GM15510 (cell line): Measurements from ENCODE around the gene MAL.

Source experiments
- POLR2A ChIP-seq: IDR thresholded peaks from 3 replicates; pipeline ENCODE4 v1.6.1; 2011; ENCODE audit warnings: borderline replicate concordance; ENCODE audit not compliant: insufficient read length; ENCODE audit errors: extremely low read depth

MAL gene

GRCh38 chr2:94994063-94994913 lies 31.2 kb upstream of the MAL start:
- TF ChIP-seq POLR2A = no peak

GRCh38 chr2:94994914-94995552 lies 30.5 kb upstream of the MAL start:
- no peak for TF ChIP-seq POLR2A

- TF ChIP-seq POLR2A = no peak
These were observed 29.8 kb upstream of the MAL start for GRCh38 chr2:94995553-94996304.

DNA sequence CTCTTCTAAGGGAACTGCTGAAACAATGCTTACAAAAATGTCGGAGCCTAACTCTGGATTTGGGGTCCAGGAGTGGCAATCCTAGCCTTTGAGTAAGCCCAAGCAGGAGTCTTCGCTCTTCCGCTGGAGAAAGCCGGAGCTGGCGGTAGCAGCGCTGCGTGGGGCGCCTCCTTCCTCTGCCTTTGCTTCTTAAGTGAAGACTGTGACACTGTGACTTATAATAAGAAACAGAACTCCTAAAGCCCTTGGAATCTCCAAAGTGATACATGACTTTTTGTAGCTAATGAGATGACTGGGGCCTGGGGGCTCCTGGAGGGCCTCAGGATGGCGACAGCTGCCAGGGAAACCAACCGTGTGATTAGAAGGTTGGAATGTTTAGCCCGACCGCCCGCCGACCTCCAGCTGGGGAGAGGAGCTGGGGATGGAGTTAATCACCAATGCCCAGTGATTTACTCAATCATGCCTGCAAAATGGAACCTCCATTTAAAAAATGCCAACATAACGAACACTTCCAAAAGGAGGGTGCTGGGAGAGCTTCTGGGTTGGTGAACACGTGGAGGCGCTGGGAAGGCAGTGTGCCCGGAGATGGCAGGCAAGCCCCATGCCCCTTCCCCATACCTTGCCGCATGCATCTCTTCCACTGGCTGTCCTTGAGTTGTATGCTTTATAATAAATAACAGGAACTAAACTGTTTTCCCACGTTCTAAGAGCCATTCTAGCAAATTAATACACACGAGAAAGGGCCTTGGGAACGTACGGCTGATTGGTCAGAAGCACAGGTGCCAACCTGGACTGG lies 29.0 kb upstream of the MAL start:
- no peak for TF ChIP-seq POLR2A

DNA sequence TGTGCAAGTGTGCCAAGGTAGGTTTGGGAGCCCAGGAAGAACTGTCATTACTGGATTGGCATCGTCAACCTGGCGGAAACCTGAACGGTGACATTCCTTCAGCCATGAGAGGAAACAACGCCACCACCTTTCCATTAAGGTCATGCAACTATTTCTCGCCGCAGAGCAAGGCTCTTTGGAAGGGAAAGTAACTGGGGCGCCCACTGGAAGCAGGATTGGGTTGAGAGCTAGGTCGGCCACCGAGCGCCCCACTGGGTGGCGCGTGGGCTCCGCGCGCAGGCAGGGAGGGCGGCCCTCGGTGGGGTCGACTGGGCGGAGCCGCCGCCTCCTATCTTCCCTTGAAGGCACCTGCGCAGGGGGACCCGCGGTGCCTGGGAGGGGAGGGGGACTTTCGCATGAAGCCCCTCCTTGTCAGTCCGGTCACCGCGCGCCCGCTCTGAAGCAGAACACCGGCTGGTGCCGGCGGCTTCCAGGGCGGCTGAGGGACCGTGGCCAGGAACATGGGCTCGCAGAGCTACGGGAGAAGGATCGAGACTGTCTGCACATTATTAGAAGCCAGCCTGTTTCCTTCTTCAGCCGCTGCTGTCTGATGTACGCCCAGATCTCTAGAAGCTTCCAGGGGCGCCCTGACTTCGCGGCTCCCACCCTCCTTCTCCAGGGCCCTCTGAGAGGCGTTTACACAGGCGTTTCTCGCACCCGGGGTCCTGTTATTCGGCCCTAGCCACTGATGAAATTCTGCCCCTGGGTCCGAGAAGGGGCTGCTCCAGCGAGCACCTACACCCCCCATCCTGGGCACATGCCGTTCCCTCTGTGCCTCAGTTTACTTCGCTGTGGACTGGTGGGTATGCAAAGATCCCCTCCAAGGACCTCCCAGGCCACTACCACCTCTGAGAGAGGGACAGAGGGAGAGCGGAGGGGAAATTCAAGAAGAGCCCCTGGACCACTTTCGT lies 27.3 kb upstream of the MAL start:
- TF ChIP-seq POLR2A = no peak

GRCh38 chr2:94999431-94999883 lies 26.1 kb upstream of the MAL start:
- TF ChIP-seq POLR2A = no peak

- no peak for TF ChIP-seq POLR2A
These were observed 24.4 kb upstream of the MAL start for GRCh38 chr2:95001051-95001562.

GRCh38 chr2:95001701-95002100 lies 23.8 kb upstream of the MAL start:
- no peak for TF ChIP-seq POLR2A

DNA sequence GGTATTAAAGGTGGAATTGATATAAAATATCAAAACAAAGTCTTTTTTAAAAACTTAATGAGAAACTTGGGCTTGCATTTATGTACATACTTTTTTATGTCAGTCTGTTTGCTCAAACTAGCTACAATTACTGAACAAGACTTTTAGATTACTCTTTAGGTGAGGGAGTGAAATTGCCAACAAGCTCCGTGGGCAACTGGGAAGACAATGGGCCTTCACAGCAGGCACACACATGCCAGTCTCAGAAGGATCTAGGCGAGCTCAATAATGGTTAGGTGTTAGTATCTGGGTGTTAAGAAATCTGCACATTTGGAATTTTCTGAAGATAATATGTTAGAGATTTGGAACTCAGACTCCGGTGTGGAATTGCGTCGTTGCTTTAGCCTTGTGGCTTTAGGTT lies 23.0 kb upstream of the MAL start:
- TF ChIP-seq POLR2A = no peak

DNA sequence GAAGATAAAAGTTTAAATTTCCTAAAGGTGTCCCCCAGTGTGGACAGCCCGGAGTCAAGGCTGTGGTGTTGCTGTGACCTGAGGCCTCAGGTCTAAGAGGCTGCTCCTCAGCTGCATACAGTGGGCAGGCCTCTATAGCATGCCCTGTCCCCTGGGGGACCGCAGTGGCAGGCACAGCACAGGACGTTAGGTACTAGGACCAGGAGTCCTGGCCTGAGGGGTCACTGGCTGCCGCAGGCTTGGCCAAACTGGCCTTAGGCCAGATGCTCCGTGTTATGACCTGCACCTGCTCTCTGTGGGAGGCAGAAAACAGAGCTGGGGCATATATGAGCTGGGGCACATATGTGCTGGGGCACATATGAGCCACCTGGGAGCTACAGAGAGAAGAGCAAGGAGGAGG lies 21.2 kb upstream of the MAL start:
- no peak for TF ChIP-seq POLR2A

DNA sequence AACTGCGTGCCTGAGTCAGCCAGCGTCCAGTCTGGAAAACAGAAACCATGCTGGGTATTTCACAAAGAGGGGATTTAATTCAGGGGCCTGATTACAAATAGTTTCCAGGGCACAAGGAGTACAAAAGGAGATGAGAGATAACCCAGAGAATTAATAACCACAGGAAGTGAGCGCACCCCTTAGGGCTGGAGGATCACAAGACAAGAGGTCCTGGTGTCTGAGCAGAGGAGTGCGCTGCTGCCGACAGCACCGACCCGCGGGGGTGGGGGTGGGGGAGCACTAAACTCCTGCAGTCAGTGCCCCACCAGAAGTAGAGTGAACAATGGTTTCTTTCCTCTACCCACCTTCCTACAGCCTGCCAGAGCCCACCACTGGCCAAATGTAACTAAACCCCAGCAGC lies 20.8 kb upstream of the MAL start:
- TF ChIP-seq POLR2A = no peak

GRCh38 chr2:95005726-95006125 lies 19.8 kb upstream of the MAL start:
- TF ChIP-seq POLR2A = no peak

GRCh38 chr2:95006588-95006987 lies 18.9 kb upstream of the MAL start:
- TF ChIP-seq POLR2A = no peak
